ENCODE measurements around the gene QPRT.
A peak's percentile ranks its signal among the peaks of the same experiment; 100 is the strongest.
"Not testable (repeated sequence)": the region's sequence is repeated elsewhere in the genome, so short reads cannot be mapped to it uniquely, and the experiment has no call there.

Gene QPRT

DNA sequence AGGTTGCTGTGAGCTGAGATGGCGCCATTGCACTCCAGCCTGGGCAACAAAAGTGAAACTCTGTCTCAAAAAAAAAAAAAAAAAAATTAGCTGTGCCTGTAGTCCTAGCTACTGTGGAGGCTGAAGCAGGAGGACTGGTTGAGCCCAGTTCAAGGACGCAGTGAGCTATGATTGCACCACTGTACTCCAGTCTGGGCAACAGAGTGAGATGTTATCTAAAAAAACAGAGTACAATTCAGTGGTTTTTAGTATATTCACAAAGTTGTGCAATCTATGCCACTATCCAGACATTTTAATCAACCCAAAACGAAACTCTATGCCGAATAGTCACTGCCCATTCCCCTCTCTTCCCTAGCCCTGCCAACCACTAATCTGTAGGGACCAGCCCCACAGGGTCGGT, 41.7 kb downstream of the QPRT start:
- no peak for DNase-seq (ENCODE audit: low read depth in 2 of 2)

DNA sequence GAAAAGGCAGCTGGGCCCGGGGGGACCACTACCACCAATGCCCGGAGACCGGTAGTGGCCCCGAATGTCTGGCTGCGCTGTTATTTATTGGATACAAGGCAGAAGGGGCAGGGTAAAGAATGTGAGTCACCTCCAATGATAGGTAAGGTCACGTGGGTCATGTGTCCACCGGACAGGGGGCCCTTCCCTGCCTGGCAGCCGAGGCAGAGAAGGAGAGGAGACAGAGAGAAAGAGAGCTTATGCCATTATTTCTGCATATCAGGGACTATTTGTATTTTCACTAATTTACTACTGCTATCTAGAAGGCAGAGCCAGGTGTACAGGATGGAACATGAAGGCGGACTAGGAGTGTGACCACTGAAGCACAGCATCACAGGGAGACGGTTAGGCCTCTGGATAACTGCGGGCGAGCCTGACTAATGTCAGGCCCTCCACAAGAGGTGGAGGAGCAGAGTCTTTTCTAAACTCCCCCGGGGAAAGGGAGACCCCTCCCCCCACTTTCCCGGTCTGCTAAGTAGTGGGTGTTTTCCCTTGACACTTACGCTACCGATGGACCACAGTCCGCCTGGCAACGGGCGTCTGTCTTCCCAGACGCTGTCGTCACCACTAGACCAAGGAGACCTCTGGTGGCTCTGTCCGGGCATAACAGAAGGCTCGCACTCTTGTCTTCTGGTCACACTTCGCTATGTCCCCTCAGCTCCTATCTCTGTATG, 42.3 kb downstream of the QPRT start:
- DNase-seq (ENCODE audit: low read depth in 2 of 2): not testable (repeated sequence)

GRCh38 chr16:29726845-29727377, 47.9 kb downstream of the QPRT start:
- DNase-seq (ENCODE audit: low read depth in 2 of 2): no peak

DNA sequence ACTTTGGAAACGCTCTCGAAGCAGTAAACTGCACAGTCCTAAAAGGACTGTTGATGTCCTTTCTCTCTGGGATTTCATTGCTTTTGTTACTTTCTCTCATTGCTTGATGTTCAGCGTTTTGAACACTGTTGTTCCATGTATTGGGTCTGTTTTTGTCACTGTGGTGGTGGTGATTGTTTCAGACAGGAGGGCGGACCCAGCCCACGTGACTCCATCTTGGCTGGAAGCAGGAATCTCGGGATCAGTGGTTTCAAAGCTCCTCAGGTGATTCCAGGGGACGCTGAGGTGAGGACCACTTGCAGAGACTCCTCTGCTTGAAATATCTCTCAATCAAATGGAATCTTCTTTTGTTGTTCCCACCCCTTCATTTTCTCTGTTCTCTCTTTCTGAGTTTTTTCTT, 48.5 kb downstream of the QPRT start:
- no peak for DNase-seq (ENCODE audit: low read depth in 2 of 2)

DNA sequence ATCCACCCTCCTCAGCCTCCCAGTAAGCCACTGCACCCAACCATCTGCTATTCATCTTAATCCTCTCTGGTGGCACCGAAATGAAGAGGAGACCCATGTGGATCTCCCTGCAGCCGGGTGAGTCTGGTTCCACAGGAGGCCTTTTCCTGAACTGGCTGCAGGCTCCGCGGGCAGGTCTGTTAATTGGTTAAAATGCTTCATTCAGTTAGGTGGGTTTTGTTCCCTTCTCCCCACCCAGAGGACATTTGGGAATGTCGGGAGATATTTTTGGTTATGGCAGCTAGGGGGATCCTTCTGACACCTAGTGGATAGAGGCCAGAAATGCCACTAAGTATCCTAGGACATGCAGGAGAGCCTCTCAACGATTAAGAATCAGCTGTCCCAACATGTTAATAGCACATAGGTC, 50.1 kb downstream of the QPRT start:
- no peak for DNase-seq (ENCODE audit: low read depth in 2 of 2)

GRCh38 chr16:29730649-29731048, 51.7 kb downstream of the QPRT start:
- DNase-seq (ENCODE audit: low read depth in 2 of 2): no peak

DNA sequence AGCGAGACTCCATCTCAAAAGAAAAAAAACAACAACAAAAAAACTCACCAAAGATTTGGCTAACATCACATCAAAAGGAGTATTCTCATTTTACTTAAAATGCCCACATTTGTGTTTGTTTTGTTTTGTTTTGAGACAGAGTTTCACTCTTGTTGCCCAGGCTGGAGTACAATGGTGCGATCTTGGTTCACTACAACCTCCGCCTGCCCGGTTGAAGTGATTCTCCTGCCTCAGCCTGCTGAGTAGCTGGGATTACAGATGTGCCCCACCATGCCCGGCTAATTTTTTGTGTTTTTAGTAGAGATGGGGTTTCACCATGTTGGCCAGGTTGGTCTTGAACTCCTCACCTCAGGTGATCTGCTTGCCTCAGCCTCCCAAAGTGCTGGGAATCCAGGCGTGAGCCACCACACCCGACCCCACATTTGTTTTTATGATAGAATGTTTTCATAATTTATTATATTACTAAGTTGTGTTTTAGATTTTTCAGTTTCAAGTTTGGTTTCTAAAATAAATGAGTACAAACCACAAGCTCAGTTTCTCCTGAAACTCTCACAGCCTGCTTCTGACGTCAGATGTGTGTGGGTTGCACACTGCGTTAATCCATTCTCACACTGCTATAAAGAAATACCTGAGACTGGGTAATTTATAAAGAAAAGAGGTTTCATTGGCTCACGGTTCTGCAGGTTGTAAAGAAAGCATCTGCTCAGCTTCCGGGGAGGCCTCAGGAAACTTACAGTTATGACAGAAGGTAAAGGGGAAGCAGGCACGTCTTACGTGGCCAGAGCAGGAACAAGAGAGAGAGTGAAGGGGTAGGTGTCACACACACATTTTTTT, 53.0 kb downstream of the QPRT start:
- not testable (repeated sequence) for DNase-seq (ENCODE audit: low read depth in 2 of 2)

GRCh38 chr16:29734786-29735185, 55.8 kb downstream of the QPRT start:
- DNase-seq (ENCODE audit: low read depth in 2 of 2): no peak

GRCh38 chr16:29736112-29736511, 57.1 kb downstream of the QPRT start:
- no peak for DNase-seq (ENCODE audit: low read depth in 2 of 2)

DNA sequence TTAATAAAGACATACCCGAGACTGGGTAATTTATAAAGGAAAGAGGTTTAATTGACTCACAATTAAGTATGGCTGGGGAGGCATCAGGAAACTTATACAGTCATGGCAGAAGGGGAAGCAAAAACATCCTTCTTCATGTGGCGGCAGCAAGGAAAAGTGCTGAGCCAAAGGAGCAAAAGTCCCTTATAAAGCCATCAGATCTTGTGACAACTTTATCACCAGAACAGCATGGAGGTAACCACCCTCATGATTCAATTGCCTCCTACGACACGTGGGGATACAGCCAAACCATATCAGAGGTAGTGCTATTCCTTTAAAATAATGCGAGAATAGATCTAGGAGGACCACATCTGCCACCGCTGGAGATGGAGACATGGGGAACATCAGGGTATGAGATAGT, 57.8 kb downstream of the QPRT start:
- no peak for DNase-seq (ENCODE audit: low read depth in 2 of 2)

DNA sequence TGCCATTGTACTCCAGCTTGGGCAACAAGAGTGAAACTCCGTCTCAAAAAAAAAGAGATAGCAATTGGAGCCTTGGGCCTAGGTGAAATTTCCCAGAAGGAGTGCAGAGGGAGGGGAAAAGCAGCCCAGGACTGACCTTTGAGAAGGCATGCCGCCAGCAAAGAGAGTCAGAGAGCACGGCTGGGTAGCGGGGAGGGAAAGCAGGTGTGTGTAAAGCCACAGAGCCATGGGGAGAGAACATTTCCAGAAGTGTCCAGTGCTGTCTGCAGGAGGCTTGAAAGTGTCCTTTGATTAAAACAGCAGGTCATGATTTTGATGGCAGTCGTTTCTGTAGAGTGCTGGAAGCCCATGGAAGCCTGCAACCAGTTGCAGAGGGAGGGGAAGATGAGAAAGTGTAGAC, 58.7 kb downstream of the QPRT start:
- no peak for DNase-seq (ENCODE audit: low read depth in 2 of 2)

DNA sequence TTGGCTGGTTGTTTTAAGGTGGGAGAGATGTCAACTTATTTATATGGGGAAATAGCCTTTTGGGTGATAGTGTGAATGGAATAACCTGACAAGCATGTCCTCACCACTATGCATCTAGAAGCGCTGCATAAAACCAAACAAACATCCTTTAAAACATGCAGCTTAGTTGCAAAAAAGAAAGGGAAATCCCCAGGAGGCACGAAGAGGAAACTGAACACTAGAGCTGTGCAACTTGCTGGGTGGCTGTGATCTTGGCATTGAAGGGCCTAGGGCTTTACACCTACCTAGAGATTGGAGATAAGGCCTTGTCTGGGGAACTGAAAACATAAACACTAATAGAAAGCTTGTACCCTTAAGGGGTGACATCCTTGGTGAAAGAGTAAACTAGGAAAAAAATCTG, 59.5 kb downstream of the QPRT start:
- peak in 1 of 2 donors; percentile 41 for DNase-seq (ENCODE audit: low read depth in 2 of 2)

DNA sequence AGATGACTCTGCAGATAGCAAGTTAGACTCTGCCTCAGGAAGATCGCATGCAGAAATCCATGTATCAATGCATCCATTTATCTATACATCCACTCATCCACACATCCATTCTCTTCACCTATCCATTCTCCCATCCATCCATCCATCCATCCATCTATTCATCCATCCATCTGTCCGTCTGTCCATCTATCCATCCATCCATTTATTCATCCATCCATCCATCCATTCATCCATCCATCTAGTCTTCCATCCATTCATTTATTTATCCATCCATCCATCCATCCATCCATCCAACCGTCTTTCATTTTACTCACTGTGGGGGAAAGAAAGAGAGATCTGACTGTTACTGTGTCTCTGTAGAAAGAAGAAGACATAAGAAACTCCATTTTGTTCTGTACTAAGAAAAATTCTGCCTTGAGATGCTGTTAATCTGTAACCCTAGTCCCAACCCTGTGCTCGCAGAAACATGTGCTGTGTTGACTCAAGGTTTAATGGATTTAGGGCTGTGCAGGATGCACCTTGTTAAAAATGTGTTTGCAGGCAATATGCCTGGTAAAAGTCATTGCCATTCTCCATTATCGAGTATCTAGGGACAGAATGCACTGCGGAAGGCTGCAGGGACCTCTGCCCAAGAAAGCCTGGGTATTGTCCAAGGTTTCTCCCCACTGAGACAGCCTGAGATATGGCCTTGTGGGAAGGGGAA, 61.1 kb downstream of the QPRT start:
- DNase-seq (ENCODE audit: low read depth in 2 of 2): not testable (repeated sequence)

GRCh38 chr16:29740630-29741015, 61.6 kb downstream of the QPRT start:
- DNase-seq (ENCODE audit: low read depth in 2 of 2): not testable (repeated sequence)

DNA sequence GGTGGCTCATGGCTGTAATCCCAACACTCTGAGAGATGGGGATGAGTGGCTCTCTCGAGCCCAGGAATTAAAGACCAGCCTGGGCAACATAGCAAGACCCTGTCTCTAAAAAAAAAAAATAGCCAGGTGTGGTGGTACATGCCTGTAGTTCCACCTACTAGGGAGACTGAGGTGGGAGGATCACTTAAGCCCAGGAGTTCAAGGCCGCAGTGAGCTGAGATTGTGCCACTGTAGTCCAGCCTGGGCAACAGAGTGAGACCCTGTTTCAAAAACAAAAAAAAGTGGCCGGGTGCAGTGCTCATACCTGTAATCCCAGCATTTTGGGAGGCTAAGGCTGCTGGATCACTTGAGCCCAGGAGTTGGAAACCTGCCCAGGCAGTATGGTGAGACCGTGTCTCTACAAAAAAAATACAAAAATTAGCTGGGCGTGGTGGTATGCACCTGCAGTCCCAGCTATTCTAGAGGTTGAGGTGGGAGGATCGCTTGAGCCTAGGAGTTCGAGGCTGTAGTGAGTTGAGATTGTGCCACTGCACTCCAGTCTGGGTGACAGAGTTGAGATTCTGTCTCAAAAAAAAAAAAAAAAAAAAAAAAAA, 63.8 kb downstream of the QPRT start:
- DNase-seq (ENCODE audit: low read depth in 2 of 2): no peak

- DNase-seq (ENCODE audit: low read depth in 2 of 2): no peak
Measured at GRCh38 chr16:29743475-29743826, 64.5 kb downstream of the QPRT start.

DNA sequence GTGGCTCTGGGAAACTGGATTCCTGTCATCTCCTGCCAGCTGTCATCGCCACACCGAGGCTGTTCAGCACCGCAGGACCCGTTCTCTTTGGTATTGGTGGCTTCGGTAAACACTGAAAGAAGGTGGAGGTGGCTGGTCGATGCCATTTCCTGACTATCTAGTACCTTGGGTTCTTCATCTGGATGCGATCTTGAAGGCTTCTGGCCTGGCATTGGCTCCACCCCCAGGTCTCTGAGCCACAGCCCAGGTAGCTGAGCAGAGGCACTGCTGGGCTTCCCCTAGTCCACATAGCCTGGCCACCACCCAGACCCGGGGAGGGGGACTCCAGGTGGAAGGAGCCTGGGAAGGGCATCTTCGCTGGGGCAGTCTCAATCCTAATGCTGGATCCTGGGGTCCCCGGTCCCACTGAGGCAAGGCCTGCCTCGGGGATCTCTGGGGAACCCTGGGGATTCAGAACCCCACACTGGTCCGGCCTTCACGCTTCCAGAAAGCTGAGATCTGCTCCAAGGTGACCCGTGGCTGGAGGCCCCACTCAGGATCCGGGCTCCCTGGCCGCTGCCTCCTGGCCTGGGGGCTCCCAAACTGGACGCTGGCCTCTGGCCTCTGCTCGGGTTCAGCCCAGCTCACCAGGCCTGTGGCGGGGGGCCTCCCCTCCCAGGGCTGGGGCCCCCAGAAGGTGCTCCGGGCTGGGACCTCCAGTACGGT, 65.0 kb downstream of the QPRT start:
- DNase-seq (ENCODE audit: low read depth in 2 of 2): no peak

- DNase-seq (ENCODE audit: low read depth in 2 of 2): no peak
Measured at GRCh38 chr16:29744541-29745101, 65.6 kb downstream of the QPRT start.

- peak; percentile 31 to 32 for DNase-seq (ENCODE audit: low read depth in 2 of 2)
Measured at GRCh38 chr16:29745121-29745852, 66.3 kb downstream of the QPRT start.

DNA sequence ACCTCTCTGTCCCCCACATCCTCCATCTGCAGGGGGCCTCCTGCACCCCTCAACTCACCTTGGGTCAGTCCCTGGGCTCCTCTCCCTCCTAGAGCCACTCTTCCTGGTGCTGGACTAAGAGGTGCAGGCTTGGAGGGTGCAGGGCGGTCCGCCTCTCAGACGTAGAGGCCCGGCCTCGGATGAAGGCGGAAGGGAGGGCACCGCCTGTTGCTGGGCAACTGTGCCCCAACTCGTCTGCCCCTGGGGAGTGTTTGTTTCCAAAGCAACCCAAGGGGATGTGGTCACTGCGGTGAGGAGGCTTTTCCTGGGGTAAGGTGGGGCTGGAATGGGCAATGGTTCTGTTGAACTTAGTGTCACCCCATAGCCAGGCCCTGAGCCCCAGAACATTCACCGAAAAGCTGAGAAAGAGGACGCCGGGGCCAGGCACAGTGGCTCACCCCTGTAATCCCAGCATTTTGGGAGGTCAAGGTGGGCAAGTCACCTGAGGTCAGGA, 66.9 kb downstream of the QPRT start, which contains the start of gene C16orf54:
TSS of gene C16orf54 (minus strand) at position 138 of the 493 bp plus-strand sequence. CDS start 1,039 bp downstream, outside the sequence.
- peak; percentile 75 to 81 for DNase-seq (ENCODE audit: low read depth in 2 of 2)

Data from activated CD8-positive, alpha-beta memory T cell treated with anti-CD3 and anti-CD28 coated beads for 4 hours (primary cell).